Measurements from ENCODE around the gene RIPK4.
"Not testable (repeated sequence)": the region's sequence is repeated elsewhere in the genome, so short reads cannot be mapped to it uniquely, and the experiment has no call there.

The RIPK4 gene

DNA sequence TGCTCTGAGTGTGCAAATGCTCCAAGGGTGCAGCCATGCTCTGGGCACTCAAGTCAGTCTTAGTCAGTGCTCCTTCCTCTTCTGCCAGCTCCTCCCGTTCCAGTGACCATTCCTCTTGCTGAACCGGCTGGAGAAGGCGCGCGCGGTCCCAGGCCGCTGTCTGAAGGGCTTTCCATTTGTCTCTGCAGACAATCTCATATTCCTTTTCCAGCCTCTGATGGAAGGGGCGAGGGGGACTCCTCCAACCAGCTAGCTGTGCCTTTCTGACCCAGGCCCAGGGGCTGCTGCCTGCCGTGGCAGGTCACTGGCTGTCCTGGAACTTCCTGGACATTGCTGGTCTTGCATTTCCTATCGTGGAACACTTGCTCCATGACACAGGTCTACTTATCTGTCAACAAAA is 67.5 kb downstream of the RIPK4 start:
- no peak overlapping the region for H3K4me3 ChIP-seq (ENCODE audit: low read depth, low read length)
- TF ChIP-seq, protein P1, sequence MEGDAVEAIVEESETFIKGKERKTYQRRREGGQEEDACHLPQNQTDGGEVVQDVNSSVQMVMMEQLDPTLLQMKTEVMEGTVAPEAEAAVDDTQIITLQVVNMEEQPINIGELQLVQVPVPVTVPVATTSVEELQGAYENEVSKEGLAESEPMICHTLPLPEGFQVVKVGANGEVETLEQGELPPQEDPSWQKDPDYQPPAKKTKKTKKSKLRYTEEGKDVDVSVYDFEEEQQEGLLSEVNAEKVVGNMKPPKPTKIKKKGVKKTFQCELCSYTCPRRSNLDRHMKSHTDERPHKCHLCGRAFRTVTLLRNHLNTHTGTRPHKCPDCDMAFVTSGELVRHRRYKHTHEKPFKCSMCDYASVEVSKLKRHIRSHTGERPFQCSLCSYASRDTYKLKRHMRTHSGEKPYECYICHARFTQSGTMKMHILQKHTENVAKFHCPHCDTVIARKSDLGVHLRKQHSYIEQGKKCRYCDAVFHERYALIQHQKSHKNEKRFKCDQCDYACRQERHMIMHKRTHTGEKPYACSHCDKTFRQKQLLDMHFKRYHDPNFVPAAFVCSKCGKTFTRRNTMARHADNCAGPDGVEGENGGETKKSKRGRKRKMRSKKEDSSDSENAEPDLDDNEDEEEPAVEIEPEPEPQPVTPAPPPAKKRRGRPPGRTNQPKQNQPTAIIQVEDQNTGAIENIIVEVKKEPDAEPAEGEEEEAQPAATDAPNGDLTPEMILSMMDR (IDR thresholded peaks at IDR 0.05; ENCODE audit: low read depth, low read length, missing control alignments), result no peak
- H3K27ac ChIP-seq, result no peak overlapping the region
- in situ Hi-C loops (cut with HindIII; ENCODE audit: low pct_ligation_motif_present, low sequenced_read_pairs), result no loop called here
- no peaks in the 10 kb centered on the region for H3K27me3 ChIP-seq (replicated peaks)
- H3K36me3 ChIP-seq (replicated peaks), result no peaks in the 10 kb centered on the region
- DNase-seq, result no peak

DNA sequence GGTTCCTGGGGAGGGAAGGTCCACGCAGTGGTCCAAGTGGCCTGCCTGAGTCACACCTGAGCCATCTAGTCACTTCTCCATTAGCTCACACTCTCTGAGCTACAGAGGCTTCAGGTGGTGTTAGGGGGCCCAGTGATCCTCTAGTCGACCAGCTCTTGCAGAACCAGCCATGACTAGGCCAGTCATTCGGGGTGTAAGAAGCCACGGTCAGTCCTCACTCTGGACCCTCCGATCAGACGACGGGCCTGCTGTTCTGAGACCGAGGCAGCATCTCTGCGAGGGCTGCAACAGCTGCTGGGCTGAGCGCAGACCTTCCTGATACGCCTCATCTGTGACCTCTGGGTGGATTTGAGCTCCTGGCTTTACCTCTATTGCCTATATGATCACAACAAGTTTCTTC is 68.8 kb downstream of the RIPK4 start:
- no peak for DNase-seq
- Histone ChIP-seq H3K4me3 (ENCODE audit: low read depth, low read length) (no peak overlapping the region), H3K27me3 (replicated peaks) (no peaks in the 10 kb centered on the region), H3K27ac (no peak overlapping the region), H3K36me3 (replicated peaks) (no peaks in the 10 kb centered on the region)
- in situ Hi-C loops (cut with HindIII; ENCODE audit: low pct_ligation_motif_present, low sequenced_read_pairs), result no loop called here
- TF ChIP-seq, protein P1 (IDR thresholded peaks at IDR 0.05; ENCODE audit: low read depth, low read length, missing control alignments), result no peak

DNA sequence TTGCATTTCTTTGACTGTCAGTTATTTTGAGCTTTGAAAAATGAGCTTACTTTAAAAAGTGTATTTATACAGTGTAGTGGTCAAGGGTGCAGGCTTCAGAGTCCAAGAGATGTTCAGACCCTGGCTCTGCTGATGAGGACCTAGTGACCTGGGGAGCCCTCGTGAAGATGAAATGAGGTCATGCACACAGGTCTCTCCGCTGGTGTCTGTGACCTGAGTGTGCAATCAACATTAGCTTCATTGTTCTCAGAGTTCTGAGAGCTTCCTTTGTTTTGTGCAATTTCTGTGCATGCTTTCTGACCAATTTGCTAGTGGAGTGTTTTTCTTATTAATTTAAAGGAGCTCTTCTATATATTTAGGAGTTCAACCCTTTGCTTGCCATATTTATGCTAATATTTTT is 71.3 kb downstream of the RIPK4 start:
- in situ Hi-C loops (cut with HindIII; ENCODE audit: low pct_ligation_motif_present, low sequenced_read_pairs), result no loop called here
- H3K4me3 ChIP-seq (ENCODE audit: low read depth, low read length), result no peak overlapping the region
- TF ChIP-seq, protein P1 (IDR thresholded peaks at IDR 0.05; ENCODE audit: low read depth, low read length, missing control alignments), result no peak
- DNase-seq, result no peak
- no peaks in the 10 kb centered on the region for H3K27me3 ChIP-seq (replicated peaks)
- no peak overlapping the region for H3K27ac ChIP-seq
- H3K36me3 ChIP-seq (replicated peaks), result no peaks in the 10 kb centered on the region

DNA sequence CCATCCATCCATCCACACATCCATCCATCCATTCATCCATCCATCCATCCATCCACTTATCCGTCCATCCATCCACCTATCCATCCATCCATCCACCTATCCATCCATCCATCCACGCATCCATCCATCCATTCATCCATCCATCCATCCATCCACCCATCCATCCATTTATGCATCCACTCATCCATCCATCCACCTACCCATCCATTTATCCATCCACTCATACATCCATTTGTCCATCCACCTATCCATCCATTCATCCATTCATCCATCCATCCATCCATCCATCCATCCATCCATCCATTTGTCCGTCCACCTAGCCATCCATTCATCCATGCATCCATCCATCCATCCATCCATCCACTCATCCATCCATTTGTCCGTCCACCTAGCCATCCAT is 72.8 kb downstream of the RIPK4 start:
- in situ Hi-C loops (cut with HindIII; ENCODE audit: low pct_ligation_motif_present, low sequenced_read_pairs); DNase-seq: not testable (repeated sequence)

DNA sequence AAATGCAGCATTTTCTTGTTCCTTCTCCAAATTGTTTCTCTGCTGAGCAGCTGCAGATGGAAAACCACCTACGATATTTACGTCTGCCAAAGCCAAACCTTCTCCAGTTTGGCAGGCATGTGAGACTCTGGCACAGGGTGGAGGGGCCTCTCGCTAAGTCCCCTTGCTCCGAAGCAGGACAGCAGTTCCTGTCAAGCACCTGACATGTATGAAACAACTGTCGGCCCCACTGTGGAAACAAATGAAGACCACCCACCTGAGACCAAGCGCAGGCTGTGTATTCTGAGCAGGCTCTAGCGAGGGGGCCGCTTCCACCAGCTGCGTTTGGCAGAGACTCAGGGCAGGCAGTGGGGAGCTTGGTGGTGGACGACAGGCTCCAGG is 74.7 kb downstream of the RIPK4 start:
- in situ Hi-C loops (cut with HindIII; ENCODE audit: low pct_ligation_motif_present, low sequenced_read_pairs), result no loop called here
- TF ChIP-seq, protein P1 (IDR thresholded peaks at IDR 0.05; ENCODE audit: low read depth, low read length, missing control alignments), result no peak
- Histone ChIP-seq H3K4me3 (ENCODE audit: low read depth, low read length) (no peak overlapping the region), H3K27ac (no peak overlapping the region), H3K36me3 (replicated peaks) (no peaks in the 10 kb centered on the region), H3K27me3 (replicated peaks) (no peaks in the 10 kb centered on the region)
- no peak for DNase-seq

More for the DNA sequence above, 72.8 kb downstream of the RIPK4 start:
- not testable (repeated sequence) for H3K27ac ChIP-seq; H3K4me3 ChIP-seq (ENCODE audit: low read depth, low read length); H3K27me3 ChIP-seq (replicated peaks); H3K36me3 ChIP-seq (replicated peaks)

DNA sequence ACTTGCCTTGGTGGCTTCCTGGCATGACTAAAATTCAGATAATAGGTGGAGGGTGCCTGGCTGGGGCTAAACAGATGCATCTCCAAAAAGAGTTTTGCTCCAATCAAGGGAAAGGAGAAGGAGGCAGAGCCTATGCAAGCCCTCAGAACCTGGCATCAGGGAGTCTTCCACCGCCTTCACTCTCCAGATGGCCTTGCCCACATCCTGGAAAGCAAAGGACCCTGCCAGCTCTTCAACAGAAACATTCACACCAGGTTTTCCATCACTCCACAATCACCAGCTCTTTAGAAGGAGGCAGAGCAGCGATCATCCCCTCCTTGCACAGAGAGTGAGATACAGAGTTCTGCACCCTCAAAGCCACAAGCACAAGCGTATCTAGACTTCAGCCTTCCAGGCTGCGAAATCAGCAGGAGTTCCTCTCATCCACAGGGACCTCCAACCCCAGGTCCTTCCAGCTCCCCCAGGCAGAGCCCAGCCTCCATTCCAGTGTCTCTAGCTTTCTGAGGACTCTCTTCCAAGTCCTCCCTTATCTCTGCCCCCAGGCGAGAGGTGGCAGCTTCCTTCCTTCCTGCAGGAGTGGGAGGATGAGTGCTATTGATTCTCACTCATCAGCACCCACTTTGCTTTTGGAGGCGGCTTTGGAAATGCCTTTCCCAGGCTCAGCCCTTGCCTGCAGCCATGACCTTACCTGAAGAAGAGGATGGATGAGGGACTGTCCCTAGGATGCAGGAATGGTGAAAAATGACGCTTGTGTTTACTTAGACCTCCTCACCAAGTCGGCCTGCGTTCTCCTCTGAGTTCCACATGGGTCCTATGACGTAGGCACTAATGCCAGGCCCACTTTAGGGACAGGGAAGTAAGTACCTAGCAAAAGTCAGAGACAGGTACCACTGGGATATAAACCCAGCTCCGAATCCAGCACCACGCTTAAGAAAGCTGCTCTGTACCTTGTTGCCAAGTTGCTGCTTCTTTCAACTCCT is 75.4 kb downstream of the RIPK4 start:
- TF ChIP-seq, protein P1 (IDR thresholded peaks at IDR 0.05; ENCODE audit: low read depth, low read length, missing control alignments), result no peak
- Histone ChIP-seq H3K4me3 (ENCODE audit: low read depth, low read length) (no peak overlapping the region), H3K36me3 (replicated peaks) (no peaks in the 10 kb centered on the region), H3K27me3 (replicated peaks) (no peaks in the 10 kb centered on the region), H3K27ac (no peak overlapping the region)
- in situ Hi-C loops (cut with HindIII; ENCODE audit: low pct_ligation_motif_present, low sequenced_read_pairs), result no loop called here
- DNase-seq, result no peak

All from brain microvascular endothelial cell (primary cell).